K562 (cell line): ENCODE results near the gene CAMK2D. TPM values are rescaled to one million over a fixed set of nuclear protein-coding genes. Genes with fewer than 3 reads are reported as not detected.

Experiments used
- ATAC-seq: fragments of 200-7000 bp; cut with Tn5 transposase; 3 replicates; pipeline ENCODE4 v1.9.1; 2020; ENCODE audit warnings: moderate library complexity
- BruUV-seq: library from RNA; stranded (reverse); fragments of 400-500 nt; replicated peaks from 2 replicates; lab custom pipeline; 2021; lab: Mats Ljungman, UMichigan
- CTCF ChIA-PET: fragments of 300-600 bp; formaldehyde crosslinking; extraction: SDS; loops from one replicate; lab custom pipeline; 2021; ENCODE audit warnings: low intra/inter-chr PET ratio; lab: Yijun Ruan, JAX
- POLR2A ChIA-PET: fragments of 300-600, 350-650 bp; sonication (Branson Sonifier 250); formaldehyde crosslinking; extraction: SDS; loops from one replicate; lab custom pipeline; 2021; ENCODE audit warnings: antibody characterized with exemption, inconsistent platforms; lab: Yijun Ruan, JAX
- DNase-seq, 4 experiments: peaks; one replicate each; pipeline versions ENCODE4 v3.0.0 to v3.0.0-alpha.2; 2011 to 2018; ENCODE audit warnings: low spot score in 3 of 4, mixed read lengths in 3 of 4; ENCODE audit errors: extremely low read depth in 1 of 4
- FAIRE-seq: peaks from 2 replicates; lab custom pipeline; 2011; peaks lifted over from hg19 to GRCh38; lab: Jason Lieb, UNC
- H2AFZ ChIP-seq: 2 replicates; pipeline ENCODE4 v1.6.0; 2011; ENCODE audit warnings: low read depth, low read length, control low read depth, inconsistent platforms
- H3K27ac ChIP-seq: fragments of 200-600 bp; 3 replicates; pipeline ENCODE4 v1.8.0; 2011; ENCODE audit warnings: low read depth, mild to moderate bottlenecking, control low read depth, inconsistent platforms, low read length, moderate library complexity, mixed read lengths; ENCODE audit errors: extremely low read depth
- H3K27me3 ChIP-seq, 2 experiments: fragments of 300-600 bp in 1 of 2; 2 replicates in 1 of 2; 3 replicates in 1 of 2; pipeline versions ENCODE4 v1.6.0 to v1.8.0; 2011; ENCODE audit warnings: inconsistent platforms in 2 of 2, low read length in 2 of 2, mild to moderate bottlenecking in 1 of 2, mixed read lengths in 1 of 2, moderate library complexity in 1 of 2; ENCODE audit not compliant: control insufficient read depth in 2 of 2, insufficient read depth in 2 of 2
- H3K36me3 ChIP-seq: fragments of 300-600 bp; 3 replicates; pipeline ENCODE4 v1.8.0; 2011; ENCODE audit warnings: mild to moderate bottlenecking, low read length, inconsistent platforms; ENCODE audit not compliant: control insufficient read depth, insufficient read depth
- H3K4me1 ChIP-seq, 2 experiments: fragments of 200-600 bp in 1 of 2; replicated peaks in 1 of 2; 2 replicates in 1 of 2; 3 replicates in 1 of 2; pipeline versions ENCODE4 v1.5.1 to v1.8.0; 2011; ENCODE audit warnings: inconsistent platforms in 2 of 2, low read length in 2 of 2, mild to moderate bottlenecking in 1 of 2, mixed read lengths in 1 of 2, moderate library complexity in 1 of 2; ENCODE audit not compliant: control insufficient read depth in 2 of 2, insufficient read depth in 2 of 2
- H3K4me2 ChIP-seq: 2 replicates; pipeline ENCODE4 v1.6.1; 2011; ENCODE audit warnings: low read length, control low read depth, inconsistent platforms, mixed read lengths; ENCODE audit not compliant: insufficient read depth
- H3K4me3 ChIP-seq: fragments of 200-600 bp; sonication (generic), shearing (Covaris generic); 2 replicates; pipeline ENCODE4 v1.5.1; 2016; ENCODE audit warnings: control low read depth, inconsistent platforms
- H3K79me2 ChIP-seq: fragments of 200-600 bp; 3 replicates; pipeline ENCODE4 v1.8.0; 2011; ENCODE audit warnings: low read length, inconsistent platforms; ENCODE audit not compliant: control insufficient read depth, insufficient read depth
- H3K9ac ChIP-seq, 2 experiments: 2 replicates each; pipeline versions ENCODE4 v1.6.0 to v1.6.1; 2011; ENCODE audit warnings: low read depth in 2 of 2, low read length in 2 of 2, control low read depth in 1 of 2, inconsistent platforms in 1 of 2, mild to moderate bottlenecking in 1 of 2, mixed read lengths in 1 of 2; ENCODE audit not compliant: insufficient read depth in 1 of 2
- H3K9me1 ChIP-seq: one replicate; pipeline ENCODE4 v1.6.0; 2011; ENCODE audit warnings: inconsistent platforms, mild to moderate bottlenecking, low read length, moderate library complexity; ENCODE audit not compliant: control insufficient read depth, insufficient read depth
- H3K9me3 ChIP-seq: replicated peaks from 2 replicates; pipeline ENCODE4 v1.5.1; 2011; ENCODE audit warnings: low read depth, low read length, inconsistent platforms; ENCODE audit not compliant: control insufficient read depth, insufficient read depth
- H4K20me1 ChIP-seq: replicated peaks from 2 replicates; pipeline ENCODE4 v1.6.1; 2011; ENCODE audit warnings: low read length, inconsistent platforms, mixed read lengths; ENCODE audit not compliant: control insufficient read depth, insufficient read depth
- CAMTA2 ChIP-seq: fragments of 250-450 bp; sonication (Bioruptor Pico); conservative IDR thresholded peaks from 2 replicates; pipeline ENCODE4 v1.5.1; 2022
- CBFB ChIP-seq: sonication (generic); formaldehyde crosslinking; IDR thresholded peaks from 2 replicates; pipeline ENCODE4 v1.4.0; 2020; ENCODE audit warnings: mild to moderate bottlenecking, missing genetic modification reagents
- HDAC3 ChIP-seq: fragments of 450-650 bp; IDR thresholded peaks from 2 replicates; pipeline ENCODE4 v1.6.1; 2018; ENCODE audit warnings: borderline replicate concordance, mild to moderate bottlenecking, moderate library complexity; ENCODE audit not compliant: partially characterized antibody
- HNRNPH1 ChIP-seq: fragments of 200-400 bp; formaldehyde crosslinking; optimal IDR thresholded peaks from 2 replicates; pipeline ENCODE3; 2017; ENCODE audit warnings: low read depth, mild to moderate bottlenecking, low read length, moderate library complexity
- JUNB ChIP-seq: fragments of 450-650 bp; formaldehyde crosslinking; conservative IDR thresholded peaks from 2 replicates; pipeline ENCODE4 v1.4.0; 2020; ENCODE audit warnings: mild to moderate bottlenecking
- MECOM ChIP-seq: fragments of 250-450 bp; sonication (Bioruptor Pico); IDR thresholded peaks from 2 replicates; pipeline ENCODE4 v1.8.0; 2022; ENCODE audit warnings: inconsistent platforms
- MNT ChIP-seq, 2 experiments: fragments of 450-650 bp; conservative IDR thresholded peaks; 2 replicates each; pipeline ENCODE4 v1.6.1; 2017; ENCODE audit warnings: mild to moderate bottlenecking in 2 of 2, moderate library complexity in 2 of 2
- NR1H2 ChIP-seq: sonication (generic); formaldehyde crosslinking; IDR thresholded peaks from 2 replicates; pipeline ENCODE4 v1.4.0; 2020; ENCODE audit warnings: mild to moderate bottlenecking, missing genetic modification reagents
- RBM39 ChIP-seq: fragments of 200-400 bp; formaldehyde crosslinking; optimal IDR thresholded peaks from 2 replicates; pipeline ENCODE3; 2018; ENCODE audit warnings: low read depth, low read length
- RCOR1 ChIP-seq, 2 experiments: IDR thresholded peaks; 2 replicates each; pipeline ENCODE4 v1.6.1; 2012; ENCODE audit warnings: low read depth in 2 of 2, low read length in 2 of 2, borderline replicate concordance in 1 of 2, improper control_type of control experiment in 1 of 2
- ZMIZ1 ChIP-seq, 2 experiments: fragments of 150-350 bp in 1 of 2; IDR thresholded peaks; 2 replicates each; pipeline ENCODE4 v1.6.1; 2012 to 2016; ENCODE audit warnings: low read depth in 2 of 2, low read length in 2 of 2, mild to moderate bottlenecking in 1 of 2, moderate library complexity in 1 of 2
- in situ Hi-C: fragments of 300-500 bp; cut with MboI; formaldehyde crosslinking; loops from 4 replicates; pipeline ENCODE4 v1.15.0; 2018; ENCODE audit warnings: inconsistent platforms, mixed read lengths
- intact Hi-C: fragments of 100-400 bp; cut with micrococcal nuclease; formaldehyde crosslinking; loops from 2 replicates; pipeline ENCODE4 v1.14.2; 2022
- polyA plus RNA-seq, 8 experiments: library from polyadenylated mRNA; depleted of rRNA in 4 of 8; stranded (reverse) in 5 of 8; unstranded in 3 of 8; fragments of >200 nt; fragmentation: Nextera tagmentation in 2 of 8; fragmentation: Illumina TruSeq in 1 of 8; extraction: Ambion mirVana in 2 of 8; extraction: Trizol in 1 of 8; gene quantifications; 2 replicates each; pipeline versions ENCODE4 v1.2.1 to v1.2.3, GENCODE V29; 2011 to 2014; ENCODE audit warnings: inconsistent platforms in 1 of 8, missing spikeins in 1 of 8
- total RNA-seq, 7 experiments: library from RNA; depleted of rRNA in 6 of 7; stranded (reverse); fragments of >200 nt in 6 of 7; fragmentation: Illumina TruSeq in 2 of 7; extraction: Trizol in 2 of 7; gene quantifications; 2 replicates each; pipeline versions ENCODE4 v1.2.1 to v1.2.3, GENCODE V29; 2011 to 2021; ENCODE audit warnings: low replicate concordance in 1 of 7
- TF ChIP-seq, protein P1 (sequence below): sonication (generic); formaldehyde crosslinking; IDR thresholded peaks from 2 replicates; pipeline ENCODE4 v1.8.0; 2022; ENCODE audit warnings: mild to moderate bottlenecking, low read depth, missing genetic modification reagents

The CAMK2D gene
- total and polyA plus RNA-seq, 9 of the 15 experiments (the other 6 are each of a cell fraction or from before 2014, with no cell fraction given) = 0.01 to 0.33 (median 0.04) TPM; not detected in 2

- no peak overlapping the region for H3K4me3 ChIP-seq
- DNase-seq (no peak), FAIRE-seq (no peak)
- no peaks in the 10 kb centered on the region for H3K4me1 ChIP-seq
- POLR2A ChIA-PET = no interaction called here
- no peaks in the 10 kb centered on the region for H3K79me2 ChIP-seq
- H3K27ac ChIP-seq = no peak overlapping the region
- no peaks in the 10 kb centered on the region for H3K9me3 ChIP-seq
- no peaks in the 10 kb centered on the region for H4K20me1 ChIP-seq
- no TSS peak for BruUV-seq
- TF ChIP-seq HDAC3 (no peak), ZMIZ1 (IDR thresholded peaks at IDR 0.05; ENCODE audit: low read depth in 2 of 2, low read length in 2 of 2) (no peak), MECOM (CRISPR knock-in tag) (no peak), RCOR1 (IDR thresholded peaks at IDR 0.05; ENCODE audit: borderline replicate concordance in 1 of 2, low read depth in 2 of 2, low read length in 2 of 2) (no peak), CBFB (CRISPR knock-in tag) (no peak), HNRNPH1 (no peak), MNT (conservative IDR thresholded peaks at IDR 0.05) (no peak), NR1H2 (CRISPR knock-in tag) (no peak), CAMTA2 (CRISPR knock-in tag) (no peak), JUNB (CRISPR knock-in tag) (no peak), RBM39 (no peak)
- TF ChIP-seq, protein P1, sequence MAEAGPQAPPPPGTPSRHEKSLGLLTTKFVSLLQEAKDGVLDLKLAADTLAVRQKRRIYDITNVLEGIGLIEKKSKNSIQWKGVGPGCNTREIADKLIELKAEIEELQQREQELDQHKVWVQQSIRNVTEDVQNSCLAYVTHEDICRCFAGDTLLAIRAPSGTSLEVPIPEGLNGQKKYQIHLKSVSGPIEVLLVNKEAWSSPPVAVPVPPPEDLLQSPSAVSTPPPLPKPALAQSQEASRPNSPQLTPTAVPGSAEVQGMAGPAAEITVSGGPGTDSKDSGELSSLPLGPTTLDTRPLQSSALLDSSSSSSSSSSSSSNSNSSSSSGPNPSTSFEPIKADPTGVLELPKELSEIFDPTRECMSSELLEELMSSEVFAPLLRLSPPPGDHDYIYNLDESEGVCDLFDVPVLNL (CRISPR knock-in tag) = no peak
- TF ChIP-seq, all 486 proteins: peak for 0
- in situ Hi-C loops = no loop called here
- CTCF ChIA-PET = no interaction called here
- H3K27me3 ChIP-seq = no peaks in the 10 kb centered on the region
- no peaks in the 10 kb centered on the region for H3K36me3 ChIP-seq
- no peak overlapping the region for H3K9ac ChIP-seq
- H3K4me2 ChIP-seq = no peak overlapping the region
- ATAC-seq = no peak
- no peak overlapping the region for H2AFZ ChIP-seq
- no peaks in the 10 kb centered on the region for H3K9me1 ChIP-seq
- intact Hi-C loops = no loop called here
Measured at GRCh38 chr4:113678641-113679040, 82.9 kb downstream of the CAMK2D start.
